Motor neuron (in vitro differentiated cells): ENCODE measurements around the gene SNX14. TPM values are rescaled to one million over a fixed set of nuclear protein-coding genes. Genes with fewer than 3 reads are reported as not detected.
"Not testable (repeated sequence)": the region's sequence is repeated elsewhere in the genome, so short reads cannot be mapped to it uniquely, and the experiment has no call there.

ENCODE experiments used
- ATAC-seq, 8 experiments: fragments of 200-7000 bp; cut with Tn5 transposase; replicated peaks in 6 of 8; 2 replicates each; pipeline ENCODE4 v1.8.0; 2021; ENCODE audit warnings: mild to moderate bottlenecking in 8 of 8, moderate library complexity in 8 of 8
- H3K27ac ChIP-seq, 2 donors: fragments of 250-450 bp; sonication (Bioruptor Pico); 2 replicates each; pipeline ENCODE4 v1.9.0; 2021; ENCODE audit warnings: antibody characterized with exemption in 2 of 2, mild to moderate bottlenecking in 2 of 2, moderate library complexity in 1 of 2
- H3K4me1 ChIP-seq, 2 donors: fragments of 250-450 bp; sonication (Bioruptor Pico); replicated peaks in 1 of 2; 2 replicates each; pipeline ENCODE4 v1.6.1; 2021; ENCODE audit warnings: antibody characterized with exemption in 2 of 2, mild to moderate bottlenecking in 2 of 2, moderate library complexity in 1 of 2
- H3K4me3 ChIP-seq, 5 donors: fragments of 250-450 bp; sonication (Bioruptor Pico); 2 replicates each; pipeline ENCODE4 v1.9.0; 2021; ENCODE audit warnings: antibody characterized with exemption in 5 of 5, mild to moderate bottlenecking in 5 of 5, moderate library complexity in 4 of 5
- WGBS, 10 experiments: fragments of 450-650 bp; shearing (Covaris generic); methylation state at CpG; one replicate each; pipeline ENCODE4 v1.0.0; 2022; 5-methylcytosine and 5-hydroxymethylcytosine counted together
- in situ Hi-C, 9 experiments: fragments of 400-800 bp; cut with MboI; loops; one replicate each; pipeline ENCODE4 v1.15.0; 2021; ENCODE audit warnings: low sequenced_read_pairs in 9 of 9, low pct_unique_long_range_greater_than_20kb in 2 of 9; ENCODE audit not compliant: unreplicated experiment in 9 of 9
- total RNA-seq, 8 experiments: library from RNA; unstranded; fragments of 300-600 nt; gene quantifications; 2 replicates each; pipeline versions ENCODE4 v1.2.3 to v1.2.4, GENCODE V29; 2022

SNX14 gene
- total RNA-seq, 8 experiments from 2014 or later = 48.3 to 101 (median 65.1) TPM

DNA sequence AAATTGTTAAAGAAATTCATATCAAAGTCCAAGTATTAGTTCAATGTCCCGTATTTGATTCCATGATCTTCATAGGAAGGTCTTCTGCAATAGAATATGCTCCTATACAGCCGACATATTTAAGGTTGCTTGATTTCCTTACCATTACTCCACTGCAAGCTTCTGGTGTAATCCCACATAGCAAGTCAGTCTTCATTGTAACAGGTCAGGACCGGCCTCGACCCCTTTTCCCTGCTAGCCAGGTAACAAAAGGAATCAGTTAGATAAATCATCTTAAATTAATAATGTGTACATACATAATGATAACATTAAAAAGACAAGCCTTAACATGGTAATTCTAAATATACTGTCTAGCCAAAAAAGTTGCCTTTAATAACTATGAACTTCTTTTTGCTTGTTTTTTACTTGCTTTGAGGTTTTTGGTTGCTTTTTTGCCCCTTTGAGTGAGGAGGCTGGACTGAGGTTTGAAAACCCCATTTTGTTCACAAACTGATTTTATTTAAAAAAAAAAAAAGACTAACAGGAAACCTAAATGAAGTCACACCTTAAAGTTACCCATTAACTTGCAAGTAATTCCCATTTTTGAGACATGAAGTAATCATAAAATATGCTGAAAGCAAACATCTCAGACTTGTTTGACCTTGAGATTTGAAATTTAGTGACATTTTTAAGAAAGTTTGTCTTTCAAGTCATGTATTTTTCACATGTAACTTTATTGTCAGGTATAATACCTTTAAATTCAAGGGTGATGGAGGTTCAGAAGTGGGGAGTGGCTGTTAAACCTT, 19.2 kb upstream of the SNX14 start:
- Histone ChIP-seq H3K27ac (no peak overlapping the region), H3K4me3 (no peak overlapping the region), H3K4me1 (no peaks in the 10 kb centered on the region)
- in situ Hi-C loops = no loop called here
- 67 to 100% (median 96%) methylated on average over 1 to 3 of the region's 4 CpGs; no CpG with 5 or more reads in 3 of the 10 experiments for WGBS, 10 experiments
- ATAC-seq = no peak

GRCh38 chr6:85610182-85610895, 16.7 kb upstream of the SNX14 start:
- Histone ChIP-seq H3K4me3 (no peak overlapping the region), H3K4me1 (no peaks in the 10 kb centered on the region), H3K27ac (no peak overlapping the region)
- no peak for ATAC-seq
- WGBS, 10 experiments = 89 to 100% (median 100%) methylated on average over 1 to 2 of the region's 2 CpGs; no CpG with 5 or more reads in 1 of the 10 experiments
- in situ Hi-C loops = no loop called here

DNA sequence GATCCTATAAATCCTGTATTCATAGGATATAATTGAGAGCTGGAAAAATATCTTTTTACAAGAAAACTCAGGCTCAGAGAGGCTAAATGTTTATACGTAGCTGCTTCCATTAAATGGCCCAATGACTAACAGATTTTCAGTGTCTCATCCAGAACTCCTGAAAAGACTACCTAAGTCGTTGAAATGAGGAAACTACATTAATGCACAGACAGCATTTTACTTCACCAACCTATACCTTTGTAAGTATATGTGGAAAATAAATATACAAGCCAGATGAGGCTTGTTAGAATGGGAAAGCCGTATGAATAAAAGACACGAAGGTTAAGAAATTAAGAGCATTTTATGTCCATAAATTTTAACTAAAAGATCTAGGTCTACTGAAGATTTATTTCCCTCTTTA, 8.4 kb upstream of the SNX14 start:
- Histone ChIP-seq H3K27ac (no peak overlapping the region), H3K4me1 (no peaks in the 10 kb centered on the region), H3K4me3 (no peak overlapping the region)
- no peak for ATAC-seq
- 43 to 100% (median 85%) methylated on average over 2 to 4 of the region's 4 CpGs for WGBS, 10 experiments
- in situ Hi-C loops = no loop called here

DNA sequence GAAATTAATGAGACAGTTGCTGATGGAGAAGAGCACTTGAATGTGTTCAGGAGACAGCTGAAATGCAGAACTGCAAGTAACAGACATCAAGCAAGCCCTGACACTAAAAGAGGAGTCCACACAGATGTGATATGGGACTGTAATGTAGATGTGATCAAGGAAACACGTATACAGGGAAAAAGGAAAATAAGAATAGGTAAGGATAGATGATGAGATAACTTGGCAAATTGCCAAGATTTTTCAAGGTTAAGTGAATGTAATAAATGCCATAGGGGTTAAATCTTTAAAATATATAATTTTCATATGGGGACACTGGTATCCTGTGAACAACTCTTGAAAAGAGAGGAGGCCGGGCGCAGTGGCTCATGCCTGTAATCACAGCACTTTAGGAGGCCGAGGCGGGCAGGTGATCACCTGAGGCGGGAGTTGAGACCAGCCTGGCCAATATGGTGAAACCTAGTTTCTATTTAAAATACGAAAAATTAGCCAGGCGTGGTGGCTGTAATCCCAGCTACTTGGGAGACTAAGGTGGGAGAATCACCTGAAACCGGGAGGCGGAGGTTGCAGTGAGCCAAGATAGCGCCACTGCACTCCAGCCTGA, 7.2 kb upstream of the SNX14 start:
- in situ Hi-C loops = no loop called here
- WGBS, 10 experiments = 60 to 97% (median 92%) methylated on average over 1 to 8 of the region's 11 CpGs; no CpG with 5 or more reads in 1 of the 10 experiments
- Histone ChIP-seq H3K4me1 (no peaks in the 10 kb centered on the region), H3K27ac (no peak overlapping the region), H3K4me3 (no peak overlapping the region)
- ATAC-seq = no peak

DNA sequence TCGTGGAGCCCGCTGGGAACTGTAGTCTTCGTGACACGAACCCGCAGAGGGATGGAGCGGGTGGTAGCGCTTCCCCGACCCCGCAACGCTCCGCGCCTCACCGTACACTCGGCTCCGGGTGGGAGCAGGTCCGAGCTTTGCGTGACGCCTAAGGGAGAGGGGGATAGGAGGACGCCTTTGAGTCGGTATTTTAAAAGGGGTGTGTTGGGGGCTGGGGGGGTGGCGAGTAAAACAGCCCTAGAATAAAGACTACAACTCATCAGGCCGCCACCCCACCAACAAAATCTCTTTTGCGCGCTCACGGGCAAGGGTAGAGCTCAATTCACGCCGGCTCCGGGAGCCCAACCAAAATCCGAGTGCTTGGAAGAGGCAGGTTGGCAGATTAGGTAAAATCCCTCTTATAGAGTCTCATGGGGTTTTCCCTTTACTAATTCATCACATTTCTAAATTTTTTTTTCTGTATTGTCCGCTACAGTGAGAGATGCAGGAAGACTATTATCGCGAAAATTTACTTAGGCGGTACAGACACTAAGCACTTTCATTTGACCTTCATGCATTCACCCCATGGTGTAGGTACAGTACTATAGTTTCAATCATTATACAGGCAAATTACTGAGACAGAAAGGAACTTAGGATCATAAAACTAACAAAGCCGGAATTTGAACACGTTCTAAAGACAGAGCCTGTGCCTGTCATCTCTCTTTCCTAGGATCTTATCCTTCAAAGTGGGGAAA, 706 bp upstream of the SNX14 start:
- ATAC-seq = peak in 1 of 8 experiments; percentile 0
- Histone ChIP-seq H3K4me3 (peak overlapping the region; percentile 49 to 81 (median 64)), H3K27ac (peak overlapping the region; percentile 77 to 91), H3K4me1 (peaks cover 11 to 14% of the 10 kb centered on the region in 2 donors)
- 0 to 19% (median 2%) methylated on average over 3 to 8 of the region's 35 CpGs; no CpG with 5 or more reads in 1 of the 10 experiments for WGBS, 10 experiments
- in situ Hi-C loops = no loop called here

DNA sequence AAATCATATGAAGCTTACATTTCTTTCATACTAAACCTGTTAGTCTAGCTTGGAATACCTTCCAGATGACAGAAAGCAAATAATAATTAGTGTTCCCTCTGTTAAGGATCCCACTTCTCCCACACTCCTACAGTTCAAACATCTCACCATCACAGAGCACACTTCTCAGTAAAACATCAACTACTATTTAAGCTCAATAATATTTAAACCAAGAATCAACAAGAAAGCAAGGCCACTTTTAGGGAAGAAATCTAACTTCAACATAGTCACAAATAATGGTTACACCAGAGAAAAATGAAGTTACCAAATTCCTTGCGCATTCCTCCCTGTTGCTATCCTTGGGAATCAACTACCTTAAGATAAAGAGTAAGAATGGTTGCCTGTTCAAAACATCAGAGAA, 1.6 kb downstream of the SNX14 start:
- in situ Hi-C loops = no loop called here
- H3K4me1 ChIP-seq = peaks cover 11 to 14% of the 10 kb centered on the region in 2 donors
- WGBS, 10 experiments = 89 to 100% (median 100%) methylated on average over 1 of the region's 1 CpG; no CpG with 5 or more reads in 3 of the 10 experiments
- ATAC-seq = no peak
- peak overlapping the region in 2 of 5 donors; percentile 62 to 81 for H3K4me3 ChIP-seq
- no peak overlapping the region for H3K27ac ChIP-seq

DNA sequence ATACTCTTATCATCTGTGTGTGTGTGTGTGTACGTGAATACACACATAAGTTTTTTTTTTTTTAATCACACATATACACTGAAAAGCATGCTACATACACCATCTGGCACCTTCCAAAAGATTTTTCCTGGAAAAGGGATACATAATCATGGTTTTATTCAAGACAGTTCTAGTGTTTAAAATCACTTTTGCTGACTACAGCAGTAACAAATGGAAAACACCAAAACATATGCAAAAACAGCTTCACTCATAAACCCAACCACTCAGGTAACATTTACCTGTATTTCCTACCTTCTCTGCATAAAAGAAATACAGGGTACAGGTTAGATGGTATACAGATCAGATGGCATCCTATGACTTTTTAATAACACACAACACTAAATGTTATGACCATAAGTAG, 2.5 kb downstream of the SNX14 start:
- H3K27ac ChIP-seq = no peak overlapping the region
- ATAC-seq = no peak
- in situ Hi-C loops = no loop called here
- H3K4me1 ChIP-seq = peaks cover 11 to 14% of the 10 kb centered on the region in 2 donors
- H3K4me3 ChIP-seq = no peak overlapping the region
- WGBS, 10 experiments = 80 to 100% (median 90%) methylated on average over 1 of the region's 1 CpG; no CpG with 5 or more reads in 4 of the 10 experiments

- no peak for ATAC-seq
- Histone ChIP-seq H3K4me3 (no peak overlapping the region), H3K27ac (no peak overlapping the region), H3K4me1 (no peaks in the 10 kb centered on the region)
- 75 to 100% (median 96%) methylated on average over 2 to 3 of the region's 3 CpGs for WGBS, 10 experiments
- in situ Hi-C loops = no loop called here
Observed at GRCh38 chr6:85585741-85586140, 7.9 kb downstream of the SNX14 start.

DNA sequence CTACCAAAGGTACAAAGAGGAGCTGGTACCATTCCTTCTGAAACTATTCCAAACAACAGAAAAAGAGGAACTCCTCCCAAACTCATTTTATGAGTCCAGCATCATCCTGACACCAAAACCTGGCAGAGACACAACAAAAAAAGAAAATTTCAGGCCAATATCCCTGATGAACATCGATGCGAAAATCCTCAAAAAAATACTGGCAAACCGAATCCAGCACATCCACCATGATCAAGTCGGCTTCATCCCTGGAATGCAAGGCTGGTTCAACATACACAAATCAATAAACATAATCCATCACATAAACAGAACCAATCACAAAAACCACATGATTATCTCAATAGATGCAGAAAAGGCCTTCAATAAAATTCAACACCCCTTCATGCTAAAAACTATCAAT, 10.8 kb downstream of the SNX14 start:
- H3K27ac ChIP-seq, H3K4me3 ChIP-seq, ATAC-seq, H3K4me1 ChIP-seq, in situ Hi-C loops: not testable (repeated sequence)
- 90 to 100% (median 98%) methylated on average over 1 to 4 of the region's 4 CpGs; no CpG with 5 or more reads in 3 of the 10 experiments for WGBS, 10 experiments

DNA sequence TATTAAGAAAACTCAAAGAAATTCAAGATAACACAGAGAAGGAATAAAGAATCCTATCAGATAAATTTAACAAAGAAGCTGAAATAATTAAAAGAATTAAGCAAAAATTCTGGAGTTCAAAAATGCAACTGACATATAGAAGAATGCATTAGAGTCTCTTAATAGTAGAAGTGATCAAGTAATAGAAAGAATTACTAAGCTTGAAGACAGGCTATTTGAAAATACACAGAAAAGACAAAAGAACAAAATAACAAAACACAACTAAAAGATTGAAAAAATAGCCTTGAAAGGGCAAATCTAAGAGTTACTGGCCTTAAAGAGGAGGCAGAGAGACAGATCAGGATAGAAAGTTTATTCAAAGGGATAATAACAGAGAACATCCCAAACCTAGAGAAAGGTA, 12.1 kb downstream of the SNX14 start:
- in situ Hi-C loops = no loop called here
- H3K4me3 ChIP-seq = no peak overlapping the region
- ATAC-seq = no peak
- no peak overlapping the region for H3K27ac ChIP-seq
- peaks cover 0 to under 1% of the 10 kb centered on the region in 2 donors for H3K4me1 ChIP-seq

- no peak for ATAC-seq
- 100% methylated on average over 1 of the region's 1 CpG; no CpG with 5 or more reads in 9 of the 10 experiments for WGBS, 10 experiments
- H3K4me1 ChIP-seq = peaks cover 3 to 6% of the 10 kb centered on the region in 2 donors
- in situ Hi-C loops = no loop called here
- H3K4me3 ChIP-seq = no peak overlapping the region
- no peak overlapping the region for H3K27ac ChIP-seq
Observed at GRCh38 chr6:85580878-85581267, 12.8 kb downstream of the SNX14 start.

- peak in 1 of 8 experiments; percentile 22 for ATAC-seq
- in situ Hi-C loops = no loop called here
- Histone ChIP-seq H3K27ac (no peak overlapping the region), H3K4me3 (no peak overlapping the region), H3K4me1 (peaks cover 3 to 6% of the 10 kb centered on the region in 2 donors)
- WGBS, 10 experiments = 78 to 100% (median 90%) methylated on average over 1 to 5 of the region's 5 CpGs; no CpG with 5 or more reads in 5 of the 10 experiments
Observed at GRCh38 chr6:85580118-85580877, 13.4 kb downstream of the SNX14 start.
